K562 (cell line): ENCODE data around the gene TPM4. TPM values are rescaled to one million over a fixed set of nuclear protein-coding genes. Genes with fewer than 3 reads are reported as not detected.

Experiments
- MGA ChIP-seq: fragments of 450-650 bp; IDR thresholded peaks from 2 replicates; pipeline ENCODE4 v1.6.1; 2016; ENCODE audit warnings: mild to moderate bottlenecking, moderate library complexity
- MLLT1 ChIP-seq, 2 experiments: fragments of 450-650 bp; IDR thresholded peaks; 2 replicates each; pipeline ENCODE4 v1.6.1; 2016
- NEUROD1 ChIP-seq: fragments of 150-350 bp; IDR thresholded peaks from 2 replicates; pipeline ENCODE4 v1.6.1; 2014; ENCODE audit warnings: borderline replicate concordance, low read length, low read depth; ENCODE audit not compliant: partially characterized antibody
- PKNOX1 ChIP-seq: fragments of 450-650 bp; IDR thresholded peaks from 2 replicates; pipeline ENCODE4 v1.6.1; 2016
- SOX6 ChIP-seq: fragments of 450-650 bp; IDR thresholded peaks from 2 replicates; pipeline ENCODE4 v1.6.1; 2014; ENCODE audit warnings: mild to moderate bottlenecking
- ZNF175 ChIP-seq: fragments of 200-800 bp; sonication (Bioruptor generic); IDR thresholded peaks from 2 replicates; pipeline ENCODE4 v1.6.1; 2016; ENCODE audit warnings: low read depth, mild to moderate bottlenecking, missing genetic modification characterization, missing compliant biosample characterization
- polyA plus RNA-seq, 8 experiments: library from polyadenylated mRNA; depleted of rRNA in 4 of 8; stranded (reverse) in 5 of 8; unstranded in 3 of 8; fragments of >200 nt; fragmentation: Nextera tagmentation in 2 of 8; fragmentation: Illumina TruSeq in 1 of 8; extraction: Ambion mirVana in 2 of 8; extraction: Trizol in 1 of 8; gene quantifications; 2 replicates each; pipeline versions ENCODE4 v1.2.1 to v1.2.3, GENCODE V29; 2011 to 2014; ENCODE audit warnings: inconsistent platforms in 1 of 8, missing spikeins in 1 of 8
- total RNA-seq, 7 experiments: library from RNA; depleted of rRNA in 6 of 7; stranded (reverse); fragments of >200 nt in 6 of 7; fragmentation: Illumina TruSeq in 2 of 7; extraction: Trizol in 2 of 7; gene quantifications; 2 replicates each; pipeline versions ENCODE4 v1.2.1 to v1.2.3, GENCODE V29; 2011 to 2021; ENCODE audit warnings: low replicate concordance in 1 of 7

Gene TPM4
- total and polyA plus RNA-seq, 9 of the 15 experiments (the other 6 are each of a cell fraction or from before 2014, with no cell fraction given) = 28.1 to 111 (median 77.4) TPM

DNA sequence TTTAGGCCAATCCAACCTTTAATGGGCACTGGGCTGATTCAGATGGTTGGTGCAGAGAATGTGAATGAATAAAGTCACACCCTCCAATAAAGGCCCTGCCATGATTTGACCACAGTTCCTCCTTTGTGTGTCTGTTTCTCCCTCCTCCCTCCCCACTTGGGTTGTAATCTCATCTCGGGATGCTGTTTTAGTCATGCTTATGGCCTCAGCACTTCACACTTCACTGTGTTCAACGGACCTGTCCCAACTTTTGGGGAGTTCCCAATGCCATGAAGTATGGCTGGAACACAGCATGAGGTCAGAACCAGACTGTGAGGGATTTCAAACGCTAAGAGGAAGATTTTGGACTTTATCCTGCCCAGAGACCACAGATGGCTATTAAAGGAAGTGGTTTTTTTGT is 29.8 kb downstream of the TPM4 start (continued):
- TF ChIP-seq MGA = peak; percentile 27; the same call in 1 of the 2 replicates
- 0 out of 2 replicates have a peak, but pooled peaks have one; percentile 9 for TF ChIP-seq SOX6
- TF ChIP-seq MLLT1 (IDR thresholded peaks at IDR 0.05) = no peak
- no peak for TF ChIP-seq NEUROD1
- no peak for TF ChIP-seq ZNF175
- TF ChIP-seq PKNOX1 = peak; percentile 21; the same call in 1 of the 2 replicates
